ENCODE results near the gene CEBPE.
"Not testable (repeated sequence)": the region's sequence is repeated elsewhere in the genome, so short reads cannot be mapped to it uniquely, and the experiment has no call there.

DNA sequence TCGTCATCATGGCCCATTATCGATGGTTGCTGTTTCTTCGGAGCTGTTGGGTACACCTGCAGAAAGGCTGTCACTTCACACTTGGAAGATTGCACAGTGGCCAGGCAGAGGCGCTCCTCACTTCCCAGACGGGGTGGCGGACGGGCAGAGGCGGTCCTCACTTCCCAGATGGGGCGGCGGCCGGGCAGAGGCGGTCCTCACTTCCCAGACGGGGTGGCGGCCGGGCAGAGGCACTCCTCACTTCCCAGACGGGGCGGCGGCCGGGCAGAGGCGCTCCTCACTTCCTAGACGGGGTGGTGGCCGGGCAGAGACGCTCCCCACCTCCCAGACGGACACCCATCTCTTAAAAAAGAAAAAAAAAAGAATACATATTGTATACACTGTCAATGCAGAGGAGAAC is 10.9 kb downstream of the CEBPE start:
- TF ChIP-seq, protein P1, sequence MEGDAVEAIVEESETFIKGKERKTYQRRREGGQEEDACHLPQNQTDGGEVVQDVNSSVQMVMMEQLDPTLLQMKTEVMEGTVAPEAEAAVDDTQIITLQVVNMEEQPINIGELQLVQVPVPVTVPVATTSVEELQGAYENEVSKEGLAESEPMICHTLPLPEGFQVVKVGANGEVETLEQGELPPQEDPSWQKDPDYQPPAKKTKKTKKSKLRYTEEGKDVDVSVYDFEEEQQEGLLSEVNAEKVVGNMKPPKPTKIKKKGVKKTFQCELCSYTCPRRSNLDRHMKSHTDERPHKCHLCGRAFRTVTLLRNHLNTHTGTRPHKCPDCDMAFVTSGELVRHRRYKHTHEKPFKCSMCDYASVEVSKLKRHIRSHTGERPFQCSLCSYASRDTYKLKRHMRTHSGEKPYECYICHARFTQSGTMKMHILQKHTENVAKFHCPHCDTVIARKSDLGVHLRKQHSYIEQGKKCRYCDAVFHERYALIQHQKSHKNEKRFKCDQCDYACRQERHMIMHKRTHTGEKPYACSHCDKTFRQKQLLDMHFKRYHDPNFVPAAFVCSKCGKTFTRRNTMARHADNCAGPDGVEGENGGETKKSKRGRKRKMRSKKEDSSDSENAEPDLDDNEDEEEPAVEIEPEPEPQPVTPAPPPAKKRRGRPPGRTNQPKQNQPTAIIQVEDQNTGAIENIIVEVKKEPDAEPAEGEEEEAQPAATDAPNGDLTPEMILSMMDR (IDR thresholded peaks at IDR 0.05), result not testable (repeated sequence)
- TF ChIP-seq POLR2A (IDR thresholded peaks at IDR 0.05), result not testable (repeated sequence)

All from right lobe of liver (tissue), 4 donors.